ENCODE measurements around the gene SLCO4A1.

DNA sequence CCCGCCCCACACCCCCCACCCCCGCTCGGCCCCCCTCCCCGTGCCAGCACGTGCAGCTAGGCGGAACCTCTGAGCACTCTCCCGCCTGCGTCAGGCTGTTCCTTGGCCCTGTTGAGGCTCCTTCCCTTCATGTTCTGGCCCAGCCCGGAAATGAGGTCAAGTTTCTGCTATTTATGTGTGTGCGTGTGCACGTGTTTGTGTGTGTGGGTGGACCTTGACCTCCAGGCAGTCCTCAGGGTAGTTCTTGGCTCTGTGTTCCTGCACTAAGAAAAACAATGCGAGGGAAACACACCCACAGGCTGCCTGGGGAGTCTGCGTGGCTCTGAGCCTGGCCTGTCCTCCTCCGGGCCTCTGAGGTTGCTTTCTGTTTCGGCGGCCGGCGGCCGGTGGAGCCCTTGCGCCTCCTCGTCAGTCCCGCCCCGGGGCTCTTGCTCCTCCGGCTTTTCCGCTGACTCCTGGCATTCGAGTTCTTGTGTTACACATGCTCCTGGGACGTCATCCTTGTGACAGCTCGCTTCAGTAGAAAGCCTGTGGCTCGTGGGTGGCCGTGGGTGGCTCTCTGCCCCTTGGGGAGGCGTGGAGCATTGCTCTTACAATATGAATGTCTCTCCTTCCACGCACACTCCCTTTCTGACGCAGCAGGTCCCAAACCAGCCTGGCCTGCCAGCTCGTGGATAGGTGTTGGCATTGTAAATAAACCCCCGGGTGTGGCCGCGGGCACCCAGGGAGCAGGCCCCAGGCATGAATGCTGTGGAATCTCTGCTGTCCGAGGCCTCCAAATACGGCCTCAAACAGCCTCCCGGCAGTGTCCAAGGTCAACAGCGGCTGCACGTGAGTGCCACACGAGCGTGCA lies 10.0 kb downstream of the SLCO4A1 start:
- TF ChIP-seq, protein P1, sequence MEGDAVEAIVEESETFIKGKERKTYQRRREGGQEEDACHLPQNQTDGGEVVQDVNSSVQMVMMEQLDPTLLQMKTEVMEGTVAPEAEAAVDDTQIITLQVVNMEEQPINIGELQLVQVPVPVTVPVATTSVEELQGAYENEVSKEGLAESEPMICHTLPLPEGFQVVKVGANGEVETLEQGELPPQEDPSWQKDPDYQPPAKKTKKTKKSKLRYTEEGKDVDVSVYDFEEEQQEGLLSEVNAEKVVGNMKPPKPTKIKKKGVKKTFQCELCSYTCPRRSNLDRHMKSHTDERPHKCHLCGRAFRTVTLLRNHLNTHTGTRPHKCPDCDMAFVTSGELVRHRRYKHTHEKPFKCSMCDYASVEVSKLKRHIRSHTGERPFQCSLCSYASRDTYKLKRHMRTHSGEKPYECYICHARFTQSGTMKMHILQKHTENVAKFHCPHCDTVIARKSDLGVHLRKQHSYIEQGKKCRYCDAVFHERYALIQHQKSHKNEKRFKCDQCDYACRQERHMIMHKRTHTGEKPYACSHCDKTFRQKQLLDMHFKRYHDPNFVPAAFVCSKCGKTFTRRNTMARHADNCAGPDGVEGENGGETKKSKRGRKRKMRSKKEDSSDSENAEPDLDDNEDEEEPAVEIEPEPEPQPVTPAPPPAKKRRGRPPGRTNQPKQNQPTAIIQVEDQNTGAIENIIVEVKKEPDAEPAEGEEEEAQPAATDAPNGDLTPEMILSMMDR (IDR thresholded peaks at IDR 0.05) = no peak
- TF ChIP-seq EP300 (IDR thresholded peaks at IDR 0.05) (peak; percentile 89), POLR2AphosphoS5 (IDR thresholded peaks at IDR 0.05) (peak; percentile 95 to 99 (median 97)), POLR2A (IDR thresholded peaks at IDR 0.05) (peak in 2 of 4 donors; percentile 14 to 79)
